Suppressor macrophage treated with lipopolysaccharide for 4 hours (primary cell): ENCODE data around the gene CTDSP1.

Experiments
- DNase-seq: peaks from one replicate; pipeline ENCODE4 v3.0.0-alpha.2; 2020

The CTDSP1 gene

DNA sequence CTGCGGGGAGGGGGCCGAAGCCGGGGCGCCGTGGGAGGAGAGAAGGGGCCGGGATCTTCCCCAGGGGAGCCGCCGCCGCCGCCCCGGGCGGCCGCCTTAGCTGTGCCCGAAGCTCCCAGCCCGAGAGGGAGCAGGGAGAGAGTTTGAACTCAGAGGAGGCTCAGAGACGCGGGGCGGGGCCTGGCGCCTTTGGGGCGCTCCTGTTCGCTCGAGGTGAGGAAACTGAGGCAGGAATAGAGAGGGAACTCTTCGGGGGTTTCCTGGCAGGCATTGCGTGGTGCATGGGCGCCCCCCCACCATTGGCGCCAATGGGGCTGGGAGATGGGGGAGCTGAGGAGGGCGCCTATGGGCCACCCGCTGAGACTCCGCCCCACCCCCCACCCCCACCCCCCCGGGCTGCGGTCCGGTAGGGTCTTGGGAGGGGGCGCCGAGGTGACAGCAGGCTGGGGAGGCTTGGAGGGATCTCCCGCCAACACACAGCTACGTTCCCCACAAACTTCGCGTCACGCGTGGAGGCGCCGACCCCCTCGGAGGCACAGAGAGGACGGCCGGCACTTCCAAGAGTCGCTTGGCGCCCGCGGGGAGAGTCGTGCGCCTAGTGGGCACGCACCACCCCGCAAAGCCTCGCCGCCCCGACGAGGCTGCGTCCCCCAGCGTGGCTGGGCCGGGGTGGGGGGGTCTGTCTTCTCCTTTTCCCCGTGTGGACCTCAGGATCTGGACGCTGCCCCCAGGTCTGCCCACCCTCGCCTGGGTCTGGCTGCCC, 680 bp downstream of the CTDSP1 start:
- no peak for DNase-seq

DNA sequence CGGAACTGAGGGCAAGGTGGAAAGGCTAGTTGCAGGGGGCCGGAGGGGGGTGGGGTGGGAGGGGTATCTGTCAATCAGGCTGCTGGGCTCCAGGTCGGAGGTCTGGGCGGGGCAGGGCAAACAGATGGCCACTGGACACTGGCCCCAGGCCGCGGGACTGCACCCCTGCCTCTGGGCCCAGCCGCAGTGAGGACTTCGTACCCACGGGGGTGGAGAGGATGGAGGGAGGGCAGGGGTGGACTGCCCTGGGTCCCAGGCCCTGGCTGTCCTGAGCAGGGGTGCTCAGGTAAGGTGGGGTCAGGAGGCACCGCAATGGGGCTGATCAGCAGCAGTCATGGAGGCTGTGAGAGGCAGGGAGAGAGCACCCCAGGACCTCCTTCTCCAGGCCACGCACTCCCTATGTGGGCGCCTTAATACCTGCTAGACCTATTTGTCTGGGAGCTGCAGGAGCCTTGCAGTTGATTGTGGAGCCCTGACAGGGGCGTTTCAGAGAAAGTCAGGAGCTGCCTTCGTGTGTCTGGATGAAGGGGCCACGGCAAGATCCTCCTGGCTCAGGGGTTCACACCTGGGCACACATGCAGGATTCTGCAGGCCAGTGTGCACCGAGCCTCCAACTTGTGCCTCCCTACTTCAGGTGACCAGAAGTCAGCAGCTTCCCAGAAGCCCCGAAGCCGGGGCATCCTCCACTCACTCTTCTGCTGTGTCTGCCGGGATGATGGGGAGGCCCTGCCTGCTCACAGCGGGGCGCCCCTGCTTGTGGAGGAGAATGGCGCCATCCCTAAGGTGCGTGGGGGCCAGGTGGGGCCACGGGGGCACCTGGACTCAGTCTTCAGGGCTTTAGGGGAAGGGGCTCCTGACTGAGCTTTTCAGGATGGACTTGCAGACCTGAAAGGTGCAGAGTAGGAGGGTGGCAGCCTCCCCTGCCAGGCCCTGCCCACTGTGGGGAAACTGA, 1.5 kb downstream of the CTDSP1 start:
- no peak for DNase-seq

DNA sequence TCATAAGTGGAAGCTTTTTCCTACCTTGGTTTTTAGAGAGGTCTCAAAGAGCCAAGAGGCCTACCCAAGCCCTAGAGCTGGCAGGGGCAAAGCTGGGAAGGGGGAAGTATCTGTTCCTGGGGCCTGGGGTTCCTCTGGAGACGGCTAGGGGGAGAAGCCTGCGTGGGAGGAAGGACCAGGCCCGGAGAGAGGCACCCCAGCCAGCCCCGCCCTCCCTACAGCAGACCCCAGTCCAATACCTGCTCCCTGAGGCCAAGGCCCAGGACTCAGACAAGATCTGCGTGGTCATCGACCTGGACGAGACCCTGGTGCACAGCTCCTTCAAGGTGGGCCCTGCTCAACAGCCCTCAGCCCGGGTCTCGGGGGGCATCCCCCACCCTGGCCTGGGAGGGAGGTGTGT, 2.2 kb downstream of the CTDSP1 start:
- DNase-seq = no peak

DNA sequence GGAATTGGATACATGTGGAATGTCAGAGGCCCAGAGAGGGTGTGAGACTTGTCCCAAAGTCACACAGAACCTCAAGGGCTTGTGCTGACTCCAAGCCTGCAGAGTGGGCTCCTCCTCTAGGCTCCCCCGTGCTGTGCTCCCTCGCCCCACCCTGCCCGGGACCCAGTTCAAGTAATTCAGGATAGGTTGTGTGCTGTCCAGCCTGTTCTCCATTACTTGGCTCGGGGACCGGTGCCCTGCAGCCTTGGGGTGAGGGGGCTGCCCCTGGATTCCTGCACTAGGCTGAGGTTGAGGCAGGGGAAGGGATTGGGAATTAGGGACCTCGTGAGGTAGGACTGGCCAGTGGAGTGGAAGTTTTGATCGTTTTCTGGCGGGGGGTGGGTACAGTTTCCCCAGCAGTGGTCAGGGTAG, 2.8 kb downstream of the CTDSP1 start:
- DNase-seq = no peak

DNA sequence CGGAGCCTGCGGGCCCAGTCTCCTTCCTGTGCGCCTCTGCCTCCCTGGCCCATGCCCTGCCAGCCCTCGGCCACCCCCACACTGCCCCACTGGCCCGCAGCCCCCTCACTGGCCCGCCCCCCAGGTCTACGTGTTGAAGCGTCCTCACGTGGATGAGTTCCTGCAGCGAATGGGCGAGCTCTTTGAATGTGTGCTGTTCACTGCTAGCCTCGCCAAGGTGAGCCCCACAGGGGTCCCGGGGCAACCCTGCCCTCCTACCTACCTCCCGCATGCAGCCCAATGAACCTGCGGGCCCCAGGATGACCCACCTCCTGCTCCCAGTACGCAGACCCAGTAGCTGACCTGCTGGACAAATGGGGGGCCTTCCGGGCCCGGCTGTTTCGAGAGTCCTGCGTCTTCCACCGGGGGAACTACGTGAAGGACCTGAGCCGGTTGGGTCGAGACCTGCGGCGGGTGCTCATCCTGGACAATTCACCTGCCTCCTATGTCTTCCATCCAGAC, 3.3 kb downstream of the CTDSP1 start:
- DNase-seq = no peak

DNA sequence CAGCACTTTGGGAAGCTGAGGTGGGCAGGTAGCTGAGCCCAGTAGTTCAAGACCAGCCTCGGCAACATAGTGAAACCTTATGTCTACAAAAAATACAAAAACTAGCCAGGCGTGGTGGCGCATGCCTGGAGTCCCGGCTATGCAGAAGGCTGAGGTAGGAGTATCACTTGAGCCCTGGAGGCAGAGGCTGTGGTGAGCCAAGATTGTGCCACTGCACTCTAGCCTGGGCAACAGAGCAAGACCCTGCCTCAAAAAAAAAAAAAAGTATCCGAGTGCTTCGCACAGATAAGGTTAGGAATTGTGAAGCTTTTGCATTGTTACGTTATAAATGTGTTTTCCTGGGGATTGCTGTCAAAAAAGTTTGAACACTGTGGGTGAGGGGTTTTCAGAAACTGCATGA, 4.1 kb downstream of the CTDSP1 start:
- no peak for DNase-seq

DNA sequence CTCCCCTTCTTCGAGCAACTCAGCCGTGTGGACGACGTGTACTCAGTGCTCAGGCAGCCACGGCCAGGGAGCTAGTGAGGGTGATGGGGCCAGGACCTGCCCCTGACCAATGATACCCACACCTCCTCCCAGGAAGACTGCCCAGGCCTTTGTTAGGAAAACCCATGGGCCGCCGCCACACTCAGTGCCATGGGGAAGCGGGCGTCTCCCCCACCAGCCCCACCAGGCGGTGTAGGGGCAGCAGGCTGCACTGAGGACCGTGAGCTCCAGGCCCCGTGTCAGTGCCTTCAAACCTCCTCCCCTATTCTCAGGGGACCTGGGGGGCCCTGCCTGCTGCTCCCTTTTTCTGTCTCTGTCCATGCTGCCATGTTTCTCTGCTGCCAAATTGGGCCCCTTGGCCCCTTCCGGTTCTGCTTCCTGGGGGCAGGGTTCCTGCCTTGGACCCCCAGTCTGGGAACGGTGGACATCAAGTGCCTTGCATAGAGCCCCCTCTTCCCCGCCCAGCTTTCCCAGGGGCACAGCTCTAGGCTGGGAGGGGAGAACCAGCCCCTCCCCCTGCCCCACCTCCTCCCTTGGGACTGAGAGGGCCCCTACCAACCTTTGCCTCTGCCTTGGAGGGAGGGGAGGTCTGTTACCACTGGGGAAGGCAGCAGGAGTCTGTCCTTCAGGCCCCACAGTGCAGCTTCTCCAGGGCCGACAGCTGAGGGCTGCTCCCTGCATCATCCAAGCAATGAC, 4.8 kb downstream of the CTDSP1 start:
- DNase-seq = no peak

DNA sequence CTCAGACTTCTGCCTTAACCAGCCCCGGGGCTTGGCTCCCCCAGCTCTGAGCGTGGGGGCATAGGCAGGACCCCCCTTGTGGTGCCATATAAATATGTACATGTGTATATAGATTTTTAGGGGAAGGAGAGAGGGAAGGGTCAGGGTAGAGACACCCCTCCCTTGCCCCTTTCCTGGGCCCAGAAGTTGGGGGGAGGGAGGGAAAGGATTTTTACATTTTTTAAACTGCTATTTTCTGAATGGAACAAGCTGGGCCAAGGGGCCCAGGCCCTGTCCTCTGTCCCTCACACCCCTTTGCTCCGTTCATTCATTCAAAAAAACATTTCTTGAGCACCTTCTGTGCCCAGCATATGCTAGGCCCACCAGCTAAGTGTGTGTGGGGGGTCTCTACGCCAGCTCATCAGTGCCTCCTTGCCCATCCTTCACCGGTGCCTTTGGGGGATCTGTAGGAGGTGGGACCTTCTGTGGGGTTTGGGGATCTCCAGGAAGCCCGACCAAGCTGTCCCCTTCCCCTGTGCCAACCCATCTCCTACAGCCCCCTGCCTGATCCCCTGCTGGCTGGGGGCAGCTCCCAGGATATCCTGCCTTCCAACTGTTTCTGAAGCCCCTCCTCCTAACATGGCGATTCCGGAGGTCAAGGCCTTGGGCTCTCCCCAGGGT, 5.5 kb downstream of the CTDSP1 start:
- DNase-seq = no peak

DNA sequence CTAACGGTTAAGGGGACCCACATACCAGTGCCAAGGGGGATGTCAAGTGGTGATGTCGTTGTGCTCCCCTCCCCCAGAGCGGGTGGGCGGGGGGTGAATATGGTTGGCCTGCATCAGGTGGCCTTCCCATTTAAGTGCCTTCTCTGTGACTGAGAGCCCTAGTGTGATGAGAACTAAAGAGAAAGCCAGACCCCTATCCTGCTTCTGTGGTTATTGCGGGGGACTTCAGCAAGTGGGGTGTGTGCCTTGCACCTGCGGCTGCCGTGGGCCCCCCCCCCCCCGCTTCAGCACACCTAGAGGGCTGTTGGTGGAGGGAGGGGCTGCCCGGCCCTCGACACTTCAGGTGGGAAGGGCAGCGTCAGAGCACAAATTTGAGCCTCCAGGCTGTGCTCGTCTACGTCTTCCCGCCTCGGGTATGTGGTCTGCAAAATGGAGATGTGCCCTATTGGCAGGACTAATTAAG, 6.1 kb downstream of the CTDSP1 start:
- no peak for DNase-seq

DNA sequence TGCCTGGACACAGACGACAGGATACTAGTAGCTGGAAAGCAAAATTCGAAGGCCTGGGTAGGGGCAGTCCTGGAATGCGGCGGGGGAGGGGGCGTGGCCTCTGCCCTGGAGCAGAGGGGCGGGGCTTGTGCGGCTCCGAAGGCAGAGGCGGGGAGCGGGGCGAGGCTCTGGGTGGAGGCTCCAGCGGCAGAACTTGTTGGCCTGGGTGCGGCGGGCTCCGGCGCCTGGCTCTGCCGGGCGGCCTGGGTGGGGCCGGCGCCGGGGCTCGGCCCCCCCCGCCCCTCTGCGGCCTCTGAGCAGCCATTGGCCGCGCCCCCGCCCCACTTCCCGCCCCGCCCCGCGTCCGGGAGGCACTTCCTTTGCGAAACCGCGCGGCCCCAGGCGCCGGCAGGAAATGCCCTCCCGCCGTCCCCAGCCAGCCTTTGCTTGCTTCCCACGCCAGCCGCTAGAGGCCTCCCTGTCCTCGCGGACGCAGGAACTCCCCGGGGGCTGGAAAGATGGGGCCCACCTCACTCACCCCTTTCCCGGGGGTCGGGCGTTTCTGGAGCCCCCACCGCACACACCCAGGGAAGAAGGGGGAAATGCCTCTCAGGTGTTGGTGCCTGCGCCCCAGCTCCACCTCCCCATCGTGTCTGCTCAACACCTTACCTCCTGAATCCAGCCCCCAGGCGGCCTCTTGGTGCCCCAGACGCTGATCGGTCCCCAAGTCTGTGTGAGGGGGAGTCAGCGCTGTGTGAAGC, 6.7 kb downstream of the CTDSP1 start:
- peak; percentile 98 for DNase-seq

DNA sequence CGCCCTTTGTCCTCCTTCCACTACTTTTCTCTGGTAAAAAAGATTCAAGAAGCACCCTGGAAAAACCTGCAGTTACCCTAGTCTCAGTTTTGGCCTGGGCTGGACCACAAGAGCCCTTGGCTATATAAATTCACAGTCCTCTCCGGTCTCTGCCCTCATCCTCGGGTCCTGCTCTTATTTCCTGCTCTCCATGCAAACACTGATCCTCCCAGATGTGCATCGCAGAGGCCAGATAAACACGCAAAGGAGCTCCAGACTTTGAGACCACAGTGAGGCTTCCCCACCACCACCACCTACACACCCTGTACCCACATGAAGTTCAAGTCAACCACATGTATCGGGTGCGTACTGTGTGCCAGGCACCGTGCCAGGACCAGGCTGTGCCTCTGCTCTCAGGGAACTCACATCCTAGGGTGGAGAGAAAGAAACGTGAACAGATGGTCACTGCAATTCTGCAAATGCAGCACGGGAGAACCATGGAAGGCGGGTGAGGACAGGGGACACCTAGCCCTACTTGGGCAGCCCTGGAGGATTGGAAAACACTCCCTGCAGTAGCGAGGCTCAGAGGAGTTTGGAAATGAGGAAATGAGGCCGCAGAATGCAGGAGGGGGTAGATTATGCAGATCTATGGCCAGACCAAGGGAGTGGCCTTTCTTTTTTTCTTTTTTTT, 7.4 kb downstream of the CTDSP1 start:
- DNase-seq = peak; percentile 51

DNA sequence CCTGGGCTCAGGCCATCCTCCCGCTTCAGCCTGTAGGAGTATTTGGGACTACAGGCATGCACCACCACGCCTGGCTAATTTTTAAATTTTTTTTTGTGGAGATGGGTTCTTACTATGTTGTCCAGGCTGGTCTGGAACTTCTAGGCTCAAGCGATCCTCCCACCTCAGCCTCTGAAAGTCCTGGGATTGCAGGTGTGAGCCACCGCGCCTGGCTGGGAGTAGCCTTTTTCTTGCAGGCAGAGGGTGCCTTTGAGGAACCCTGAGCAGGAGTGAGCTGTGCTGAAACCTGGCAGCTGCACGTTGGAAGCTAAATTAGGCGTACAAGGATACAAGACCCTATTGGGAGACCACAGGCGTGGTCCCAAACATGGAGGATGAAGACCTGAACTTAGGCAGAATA, 8.0 kb downstream of the CTDSP1 start:
- DNase-seq = no peak

DNA sequence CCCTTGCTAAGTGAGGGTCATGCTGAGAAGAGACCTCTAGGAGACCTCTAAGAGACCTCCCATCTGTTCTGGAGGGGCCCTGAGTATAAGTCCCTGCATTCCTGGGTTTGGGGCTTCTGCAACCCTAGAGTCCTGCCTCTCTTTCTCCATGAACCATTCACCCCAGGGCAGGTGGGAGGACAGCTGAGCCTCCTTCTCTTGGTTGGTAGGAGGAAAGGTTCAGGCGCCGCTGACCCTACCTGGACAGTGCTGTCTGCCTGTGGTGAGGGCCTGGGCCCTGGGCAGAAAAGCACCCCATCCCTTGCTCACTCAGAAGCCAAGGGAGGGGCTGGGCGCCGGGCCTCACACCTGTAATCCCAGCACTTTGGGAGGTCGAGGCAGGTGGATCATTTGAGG, 18.7 kb downstream of the CTDSP1 start:
- DNase-seq = no peak

DNA sequence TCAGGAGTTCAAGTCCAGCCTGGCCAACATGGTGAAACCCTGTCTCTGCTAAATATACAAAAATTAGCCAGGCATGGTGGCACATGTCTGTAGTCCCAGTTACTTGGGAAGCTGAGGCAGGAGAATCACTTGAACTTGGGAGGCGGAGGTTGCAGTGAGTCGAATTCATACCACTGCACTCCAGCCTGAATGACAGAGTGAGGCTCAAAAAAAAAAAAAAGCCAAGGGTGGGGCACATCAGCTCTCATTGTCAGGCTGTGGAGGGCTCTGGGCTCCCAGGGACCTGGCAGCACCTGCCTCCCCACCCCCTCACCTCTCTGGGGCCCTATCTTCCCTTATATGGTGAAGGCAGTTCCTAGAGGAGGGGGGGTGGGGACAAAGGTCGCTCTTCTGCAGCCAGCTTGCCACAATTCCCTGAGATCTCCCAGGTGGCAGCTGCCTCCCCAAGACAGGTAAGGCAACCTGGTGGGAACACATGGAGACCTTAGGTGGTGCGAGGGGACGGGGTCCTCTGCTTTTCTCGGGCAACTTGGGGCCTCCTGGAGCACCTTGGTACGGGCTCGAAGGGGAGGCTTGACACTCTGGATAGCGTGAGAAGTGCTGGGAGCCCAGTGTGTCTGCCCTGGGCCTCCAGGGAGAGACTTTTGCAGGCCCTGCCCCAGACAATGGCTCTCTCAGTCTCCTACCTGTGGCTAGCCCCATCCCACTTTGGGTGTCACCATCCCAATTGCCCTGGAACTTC, 19.2 kb downstream of the CTDSP1 start, which contains the start of gene VIL1:
Gene VIL1, plus strand, starts transcription at position 407 of the 742 bp plus-strand sequence. CDS start 4,656 bp downstream, outside the sequence.
- no peak for DNase-seq

DNA sequence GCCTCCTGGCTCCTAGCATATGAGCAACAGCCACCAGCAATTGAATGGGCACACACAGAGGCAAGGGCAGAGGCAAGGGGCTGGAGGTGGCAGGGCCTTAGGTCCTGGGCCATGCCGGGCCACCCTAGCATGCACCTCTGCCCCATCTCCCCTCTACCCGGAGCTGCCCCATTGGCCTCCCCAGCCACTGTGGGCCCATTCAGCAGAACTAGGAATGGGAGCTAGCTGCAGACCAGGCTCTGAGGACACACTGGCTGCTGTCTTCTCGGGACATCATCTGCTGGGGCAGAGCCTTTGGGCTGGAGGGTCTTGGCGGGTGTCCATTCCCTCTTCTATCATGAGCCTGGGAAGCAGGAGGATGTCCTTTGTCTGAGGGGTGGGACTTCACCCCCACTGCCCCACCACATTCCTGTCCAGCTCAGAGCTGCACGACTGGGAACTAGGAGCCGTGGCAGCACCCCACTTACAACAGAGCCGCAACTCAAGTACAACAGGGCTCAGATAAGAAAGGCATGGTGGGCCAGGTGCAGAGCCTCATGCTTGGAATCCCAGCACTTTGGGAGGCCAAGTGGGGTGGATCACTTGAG, 20.1 kb downstream of the CTDSP1 start:
- DNase-seq = no peak

DNA sequence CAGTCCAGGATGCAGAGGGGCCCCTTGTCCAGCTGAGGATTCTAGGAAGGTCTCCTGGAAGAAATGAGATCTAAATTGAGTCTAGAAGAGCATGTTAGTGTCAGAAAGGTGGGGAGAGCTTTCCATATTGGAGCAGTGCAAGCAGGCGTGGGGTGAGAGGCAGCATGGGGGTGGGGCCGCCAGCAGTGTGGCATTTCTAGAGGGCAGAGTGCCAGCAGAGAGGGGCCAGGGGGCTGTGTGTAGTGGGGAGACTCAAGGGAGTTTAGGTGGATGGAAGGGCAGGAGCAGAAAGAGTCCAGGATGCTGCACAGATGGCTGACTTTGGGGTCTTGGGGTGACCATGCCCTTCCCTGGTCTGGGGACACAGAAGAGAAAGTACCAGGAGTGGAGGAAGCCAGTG, 21.4 kb downstream of the CTDSP1 start:
- no peak for DNase-seq

DNA sequence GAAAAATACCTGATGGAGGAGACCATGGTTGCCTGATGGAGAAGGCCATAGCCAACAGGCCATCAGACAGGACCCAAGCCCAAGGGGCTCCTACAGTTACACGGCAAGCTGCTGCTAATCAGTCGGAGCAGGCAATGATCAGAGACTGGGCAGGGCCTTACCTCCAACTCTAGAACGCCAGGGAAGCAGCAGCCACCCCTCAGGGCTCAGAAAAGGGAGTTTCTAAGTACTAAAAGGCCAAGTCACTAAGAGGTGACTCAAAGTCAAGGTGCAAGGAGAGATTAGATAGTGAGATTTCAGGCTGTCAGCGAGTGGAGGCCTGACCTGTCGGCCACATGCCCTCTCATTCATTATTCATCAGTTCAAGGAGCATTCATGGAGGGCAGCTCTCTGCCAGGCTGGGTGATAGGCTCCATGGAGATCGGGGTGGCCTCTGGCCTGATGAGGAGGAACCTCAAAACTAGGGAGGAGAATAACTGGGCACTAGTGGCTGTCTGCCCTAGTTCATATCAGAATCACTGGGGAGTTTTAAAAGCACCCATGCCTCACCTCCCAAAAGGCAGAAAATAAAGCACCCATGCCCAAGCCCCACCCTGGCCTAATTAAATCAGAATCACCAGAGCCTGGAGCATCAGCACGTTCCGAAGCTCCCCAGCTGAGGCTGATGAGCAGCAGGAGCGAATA, 22.9 kb downstream of the CTDSP1 start:
- no peak for DNase-seq

DNA sequence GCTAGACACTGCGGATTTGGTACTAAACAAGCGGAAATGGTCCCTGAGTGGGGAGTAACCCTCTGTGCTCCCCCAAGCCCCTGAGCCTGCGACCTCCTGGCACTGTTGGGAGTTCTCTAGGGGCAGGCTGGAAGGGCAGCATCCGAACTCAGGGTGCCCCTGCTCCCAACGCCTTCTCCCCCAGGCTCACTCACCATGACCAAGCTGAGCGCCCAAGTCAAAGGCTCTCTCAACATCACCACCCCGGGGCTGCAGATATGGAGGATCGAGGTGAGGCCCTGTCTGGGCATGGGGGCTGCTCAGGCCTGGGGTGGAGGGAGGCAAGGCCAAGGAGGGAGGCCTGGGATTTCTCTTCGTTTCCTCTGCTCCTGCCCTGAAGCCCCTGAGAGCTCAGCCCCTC, 23.9 kb downstream of the CTDSP1 start:
- DNase-seq = no peak

DNA sequence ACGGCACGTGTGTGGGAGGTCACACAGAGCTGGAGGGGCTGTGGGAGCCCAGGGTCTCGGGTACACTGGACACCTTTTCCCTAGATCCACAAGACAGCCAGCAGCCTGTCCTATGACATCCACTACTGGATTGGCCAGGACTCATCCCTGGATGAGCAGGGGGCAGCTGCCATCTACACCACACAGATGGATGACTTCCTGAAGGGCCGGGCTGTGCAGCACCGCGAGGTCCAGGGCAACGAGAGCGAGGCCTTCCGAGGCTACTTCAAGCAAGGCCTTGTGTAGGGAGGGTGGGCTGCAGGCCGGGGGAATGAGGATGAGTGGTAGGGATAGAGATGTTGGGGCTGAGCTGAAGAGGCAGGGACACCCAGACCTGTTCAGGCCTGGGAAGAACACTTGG, 25.9 kb downstream of the CTDSP1 start:
- no peak for DNase-seq
